Measurements from ENCODE around the gene DPF1. TPM values are rescaled to one million over a fixed set of nuclear protein-coding genes. Genes with fewer than 3 reads are reported as not detected.

Gene DPF1
- total and polyA plus RNA-seq, 4 donors = not detected

DNA sequence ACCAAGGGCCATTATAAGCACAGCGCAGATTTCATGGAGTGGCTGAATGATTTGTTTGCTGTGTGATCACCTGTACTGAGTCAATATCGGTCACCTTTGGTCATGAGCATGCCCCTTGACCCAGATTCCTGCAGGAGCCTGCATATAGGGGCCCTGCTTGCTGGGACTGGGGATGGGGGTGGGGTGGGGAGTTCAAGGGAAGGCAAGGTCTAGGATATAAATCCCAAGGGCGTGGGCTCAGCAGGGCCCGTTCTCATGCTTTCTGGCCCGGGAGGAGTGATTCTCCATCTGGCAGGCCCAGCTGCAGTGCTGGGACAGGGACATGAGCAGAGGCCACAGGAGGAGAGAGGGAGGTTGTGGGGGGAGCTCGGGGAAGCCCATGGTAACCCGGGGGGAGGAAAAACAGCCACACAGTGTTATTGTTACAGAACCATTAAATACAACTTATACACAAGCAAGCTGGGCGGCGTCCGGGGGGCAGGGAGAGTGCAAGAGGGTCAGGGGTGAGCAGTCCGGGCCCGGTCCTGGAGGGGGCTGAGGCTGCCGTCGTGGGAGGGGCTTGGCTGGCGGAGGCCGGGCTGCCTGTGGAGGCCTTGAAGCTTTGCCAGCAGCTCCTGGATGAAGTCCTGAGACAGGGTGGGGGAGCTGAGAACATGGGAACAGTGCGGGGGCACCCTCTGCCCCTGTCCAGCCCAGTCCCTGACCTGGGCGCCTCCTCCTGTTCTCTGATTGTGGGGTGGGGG lies 27.0 kb upstream of the DPF1 start:
- H3K4me1 ChIP-seq (ENCODE audit: control insufficient read depth in 4 of 4, insufficient read depth in 4 of 4, low read length in 3 of 4) = peaks cover 9 to 24% (median 13%) of the 10 kb centered on the region in 4 donors
- no peak overlapping the region for H3K4me3 ChIP-seq (ENCODE audit: low read depth in 1 of 3, low read length in 3 of 3)
- 31% methylated on average over 18 of the region's 18 CpGs for WGBS
- H3K27me3 ChIP-seq (ENCODE audit: control insufficient read depth in 4 of 4, insufficient read depth in 4 of 4, low read length in 3 of 4) = peaks cover 0 to 2% (median 1%) of the 10 kb centered on the region in 4 donors
- no peak overlapping the region for H3K9ac ChIP-seq (ENCODE audit: low read depth in 1 of 2, low read length in 2 of 2)
- peak; percentile 61 for DNase-seq (ENCODE audit: low spot score)
- H3K9me3 ChIP-seq (ENCODE audit: control insufficient read depth in 4 of 4, low read length in 3 of 4) = no peaks in the 10 kb centered on the region
- TF ChIP-seq NR2F2 (IDR thresholded peaks at IDR 0.05) (peak; percentile 70), FOXA2 (IDR thresholded peaks at IDR 0.05) (peak; percentile 92), SP1 (IDR thresholded peaks at IDR 0.05) (peak; percentile 57), REST (IDR thresholded peaks at IDR 0.05) (no peak), YY1 (IDR thresholded peaks at IDR 0.05) (peak; percentile 65), EGR1 (IDR thresholded peaks at IDR 0.05; ENCODE audit: low read depth in 2 of 2) (no peak), GABPA (IDR thresholded peaks at IDR 0.05 in 1 of 2, conservative IDR thresholded peaks at IDR 0.05 in 1 of 2) (no peak), RXRA (IDR thresholded peaks at IDR 0.05) (peak; percentile 71 to 90), FOXA1 (IDR thresholded peaks at IDR 0.05) (peak; percentile 86), TAF1 (conservative IDR thresholded peaks at IDR 0.05) (no peak), HNF4G (IDR thresholded peaks at IDR 0.05) (no peak), JUND (IDR thresholded peaks at IDR 0.05) (no peak), RAD21 (IDR thresholded peaks at IDR 0.05) (no peak), HNF4A (conservative IDR thresholded peaks at IDR 0.05) (peak in 1 of 2 donors; percentile 44)
- TF ChIP-seq, protein P1, sequence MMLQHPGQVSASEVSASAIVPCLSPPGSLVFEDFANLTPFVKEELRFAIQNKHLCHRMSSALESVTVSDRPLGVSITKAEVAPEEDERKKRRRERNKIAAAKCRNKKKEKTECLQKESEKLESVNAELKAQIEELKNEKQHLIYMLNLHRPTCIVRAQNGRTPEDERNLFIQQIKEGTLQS (IDR thresholded peaks at IDR 0.05) = no peak
- TF ChIP-seq, protein P2, sequence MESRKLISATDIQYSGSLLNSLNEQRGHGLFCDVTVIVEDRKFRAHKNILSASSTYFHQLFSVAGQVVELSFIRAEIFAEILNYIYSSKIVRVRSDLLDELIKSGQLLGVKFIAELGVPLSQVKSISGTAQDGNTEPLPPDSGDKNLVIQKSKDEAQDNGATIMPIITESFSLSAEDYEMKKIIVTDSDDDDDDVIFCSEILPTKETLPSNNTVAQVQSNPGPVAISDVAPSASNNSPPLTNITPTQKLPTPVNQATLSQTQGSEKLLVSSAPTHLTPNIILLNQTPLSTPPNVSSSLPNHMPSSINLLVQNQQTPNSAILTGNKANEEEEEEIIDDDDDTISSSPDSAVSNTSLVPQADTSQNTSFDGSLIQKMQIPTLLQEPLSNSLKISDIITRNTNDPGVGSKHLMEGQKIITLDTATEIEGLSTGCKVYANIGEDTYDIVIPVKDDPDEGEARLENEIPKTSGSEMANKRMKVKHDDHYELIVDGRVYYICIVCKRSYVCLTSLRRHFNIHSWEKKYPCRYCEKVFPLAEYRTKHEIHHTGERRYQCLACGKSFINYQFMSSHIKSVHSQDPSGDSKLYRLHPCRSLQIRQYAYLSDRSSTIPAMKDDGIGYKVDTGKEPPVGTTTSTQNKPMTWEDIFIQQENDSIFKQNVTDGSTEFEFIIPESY (IDR thresholded peaks at IDR 0.05) = no peak
- TF ChIP-seq, protein P3, sequence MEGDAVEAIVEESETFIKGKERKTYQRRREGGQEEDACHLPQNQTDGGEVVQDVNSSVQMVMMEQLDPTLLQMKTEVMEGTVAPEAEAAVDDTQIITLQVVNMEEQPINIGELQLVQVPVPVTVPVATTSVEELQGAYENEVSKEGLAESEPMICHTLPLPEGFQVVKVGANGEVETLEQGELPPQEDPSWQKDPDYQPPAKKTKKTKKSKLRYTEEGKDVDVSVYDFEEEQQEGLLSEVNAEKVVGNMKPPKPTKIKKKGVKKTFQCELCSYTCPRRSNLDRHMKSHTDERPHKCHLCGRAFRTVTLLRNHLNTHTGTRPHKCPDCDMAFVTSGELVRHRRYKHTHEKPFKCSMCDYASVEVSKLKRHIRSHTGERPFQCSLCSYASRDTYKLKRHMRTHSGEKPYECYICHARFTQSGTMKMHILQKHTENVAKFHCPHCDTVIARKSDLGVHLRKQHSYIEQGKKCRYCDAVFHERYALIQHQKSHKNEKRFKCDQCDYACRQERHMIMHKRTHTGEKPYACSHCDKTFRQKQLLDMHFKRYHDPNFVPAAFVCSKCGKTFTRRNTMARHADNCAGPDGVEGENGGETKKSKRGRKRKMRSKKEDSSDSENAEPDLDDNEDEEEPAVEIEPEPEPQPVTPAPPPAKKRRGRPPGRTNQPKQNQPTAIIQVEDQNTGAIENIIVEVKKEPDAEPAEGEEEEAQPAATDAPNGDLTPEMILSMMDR (IDR thresholded peaks at IDR 0.05; ENCODE audit: low read depth, low read length, missing input control) = no peak
- TF ChIP-seq, protein P4, sequence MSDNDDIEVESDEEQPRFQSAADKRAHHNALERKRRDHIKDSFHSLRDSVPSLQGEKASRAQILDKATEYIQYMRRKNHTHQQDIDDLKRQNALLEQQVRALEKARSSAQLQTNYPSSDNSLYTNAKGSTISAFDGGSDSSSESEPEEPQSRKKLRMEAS (IDR thresholded peaks at IDR 0.05) = no peak
- no peaks in the 10 kb centered on the region for H3K36me3 ChIP-seq (ENCODE audit: control insufficient read depth in 4 of 4, insufficient read depth in 3 of 4, low read depth in 1 of 4, low read length in 3 of 4)
- H3K27ac ChIP-seq (ENCODE audit: low read depth in 1 of 2, low read length in 2 of 2) = peak overlapping the region; percentile 63 to 72

All from liver (tissue), 9 donors.